Fibroblast of lung (primary cell): ENCODE measurements around the gene HTT. TPM values are rescaled to one million over a fixed set of nuclear protein-coding genes. Genes with fewer than 3 reads are reported as not detected.

ENCODE experiments used
- DNase-seq, 2 donors: peaks; one replicate each; pipeline versions ENCODE4 v3.0.0 to v3.0.0-alpha.2; 2010; ENCODE audit warnings: low read depth in 2 of 2
- H2AFZ ChIP-seq: 2 replicates; pipeline ENCODE4 v1.5.1; 2012; ENCODE audit warnings: low read length, control low read depth, inconsistent platforms
- H3K27ac ChIP-seq: 2 replicates; pipeline ENCODE4 v1.5.1; 2011; ENCODE audit warnings: low read length, control low read depth; ENCODE audit not compliant: insufficient read depth
- H3K27me3 ChIP-seq: 2 replicates; pipeline ENCODE4 v1.5.1; 2011; ENCODE audit warnings: mild to moderate bottlenecking, low read length; ENCODE audit not compliant: control insufficient read depth, insufficient read depth
- H3K36me3 ChIP-seq: 2 replicates; pipeline ENCODE4 v1.5.1; 2011; ENCODE audit warnings: low read length; ENCODE audit not compliant: control insufficient read depth, insufficient read depth
- H3K4me1 ChIP-seq: 2 replicates; pipeline ENCODE4 v1.5.1; 2011; ENCODE audit warnings: low read length; ENCODE audit not compliant: control insufficient read depth, insufficient read depth; ENCODE audit errors: extremely low read depth
- H3K4me2 ChIP-seq: 2 replicates; pipeline ENCODE4 v1.5.1; 2011; ENCODE audit warnings: low read length, control low read depth; ENCODE audit not compliant: insufficient read depth; ENCODE audit errors: extremely low read depth
- H3K4me3 ChIP-seq, 4 experiments: fragments of 200-600 bp in 1 of 4; sonication (generic) in 1 of 4; replicated peaks in 1 of 4; 2 replicates each; pipeline ENCODE4 v1.5.1; 2011 to 2016; ENCODE audit warnings: low read length in 4 of 4, low read depth in 3 of 4, mild to moderate bottlenecking in 3 of 4, control low read depth in 2 of 4, inconsistent platforms in 1 of 4, mixed read lengths in 1 of 4; ENCODE audit not compliant: insufficient read depth in 1 of 4; ENCODE audit errors: control extremely low read depth in 1 of 4
- H3K79me2 ChIP-seq: 2 replicates; pipeline ENCODE4 v1.5.1; 2012; ENCODE audit warnings: mild to moderate bottlenecking, low read length, inconsistent platforms; ENCODE audit not compliant: control insufficient read depth, insufficient read depth
- H3K9ac ChIP-seq: 2 replicates; pipeline ENCODE4 v1.5.1; 2011; ENCODE audit warnings: mild to moderate bottlenecking, low read length, control low read depth; ENCODE audit not compliant: insufficient read depth
- H3K9me3 ChIP-seq: 2 replicates; pipeline ENCODE4 v1.5.1; 2012; ENCODE audit warnings: low read depth, low read length; ENCODE audit not compliant: control insufficient read depth, insufficient read depth
- H4K20me1 ChIP-seq: 2 replicates; pipeline ENCODE4 v1.5.1; 2011; ENCODE audit warnings: low read length; ENCODE audit not compliant: control insufficient read depth, insufficient read depth; ENCODE audit errors: extremely low read depth
- EZH2 ChIP-seq: IDR thresholded peaks from 2 replicates; pipeline ENCODE4 v1.5.1; 2012; ENCODE audit warnings: low read length, control low read depth, mild to moderate bottlenecking; ENCODE audit errors: missing control alignments
- polyA plus RNA-seq, 2 donors: library from polyadenylated mRNA; depleted of rRNA in 1 of 2; stranded (reverse) in 1 of 2; unstranded in 1 of 2; fragments of >200 nt; gene quantifications; 2 replicates each; pipeline ENCODE4 v1.2.1, GENCODE V29; 2011 to 2012; ENCODE audit warnings: missing spikeins in 1 of 2
- total RNA-seq: library from RNA; depleted of rRNA; stranded (reverse); fragments of >200 nt; gene quantifications from 2 replicates; pipeline ENCODE4 v1.2.1, GENCODE V29; 2014
- TF ChIP-seq, protein P1 (sequence below), 2 donors: IDR thresholded peaks in 1 of 2; conservative IDR thresholded peaks in 1 of 2; 1 replicate in 1 of 2; 2 replicates in 1 of 2; pipeline ENCODE4 v1.5.1; 2011 to 2012; ENCODE audit warnings: low read length in 2 of 2, control low read depth in 1 of 2, inconsistent platforms in 1 of 2, low read depth in 1 of 2, mild to moderate bottlenecking in 1 of 2

HTT gene
- total and polyA plus RNA-seq, 2 donors (not counting 1 experiment from before 2014, with no cell fraction given): 13.2 to 41.8 TPM

GRCh38 chr4:3106339-3107186, 32.1 kb downstream of the HTT start:
- Histone ChIP-seq H3K4me2 (no peak overlapping the region), H3K27ac (peak overlapping the region; percentile 62), H3K4me1 (peaks cover 9% of the 10 kb centered on the region), H3K27me3 (no peaks in the 10 kb centered on the region), H2AFZ (no peak overlapping the region), H3K4me3 (no peak overlapping the region), H4K20me1 (no peaks in the 10 kb centered on the region), H3K9ac (no peak overlapping the region), H3K79me2 (no peaks in the 10 kb centered on the region), H3K36me3 (peaks cover 1% of the 10 kb centered on the region), H3K9me3 (no peaks in the 10 kb centered on the region)
- TF ChIP-seq, protein P1, sequence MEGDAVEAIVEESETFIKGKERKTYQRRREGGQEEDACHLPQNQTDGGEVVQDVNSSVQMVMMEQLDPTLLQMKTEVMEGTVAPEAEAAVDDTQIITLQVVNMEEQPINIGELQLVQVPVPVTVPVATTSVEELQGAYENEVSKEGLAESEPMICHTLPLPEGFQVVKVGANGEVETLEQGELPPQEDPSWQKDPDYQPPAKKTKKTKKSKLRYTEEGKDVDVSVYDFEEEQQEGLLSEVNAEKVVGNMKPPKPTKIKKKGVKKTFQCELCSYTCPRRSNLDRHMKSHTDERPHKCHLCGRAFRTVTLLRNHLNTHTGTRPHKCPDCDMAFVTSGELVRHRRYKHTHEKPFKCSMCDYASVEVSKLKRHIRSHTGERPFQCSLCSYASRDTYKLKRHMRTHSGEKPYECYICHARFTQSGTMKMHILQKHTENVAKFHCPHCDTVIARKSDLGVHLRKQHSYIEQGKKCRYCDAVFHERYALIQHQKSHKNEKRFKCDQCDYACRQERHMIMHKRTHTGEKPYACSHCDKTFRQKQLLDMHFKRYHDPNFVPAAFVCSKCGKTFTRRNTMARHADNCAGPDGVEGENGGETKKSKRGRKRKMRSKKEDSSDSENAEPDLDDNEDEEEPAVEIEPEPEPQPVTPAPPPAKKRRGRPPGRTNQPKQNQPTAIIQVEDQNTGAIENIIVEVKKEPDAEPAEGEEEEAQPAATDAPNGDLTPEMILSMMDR (conservative IDR thresholded peaks at IDR 0.05 in 1 of 2, IDR thresholded peaks at IDR 0.05 in 1 of 2; ENCODE audit: low read depth in 1 of 2, low read length in 2 of 2): peak; percentile 94 to 96
- TF ChIP-seq EZH2: no peak
- peak; percentile 84 to 88 for DNase-seq

- no peaks in the 10 kb centered on the region for H4K20me1 ChIP-seq
- H3K27me3 ChIP-seq: no peaks in the 10 kb centered on the region
- no peak overlapping the region for H3K9ac ChIP-seq
- H2AFZ ChIP-seq: no peak overlapping the region
- DNase-seq: no peak
- H3K4me3 ChIP-seq: no peak overlapping the region
- no peaks in the 10 kb centered on the region for H3K79me2 ChIP-seq
- no peaks in the 10 kb centered on the region for H3K9me3 ChIP-seq
- H3K4me2 ChIP-seq: no peak overlapping the region
- H3K4me1 ChIP-seq: peaks cover 12% of the 10 kb centered on the region
- peak overlapping the region; percentile 62 for H3K27ac ChIP-seq
- no peak for TF ChIP-seq EZH2
- TF ChIP-seq, protein P1 (conservative IDR thresholded peaks at IDR 0.05 in 1 of 2, IDR thresholded peaks at IDR 0.05 in 1 of 2; ENCODE audit: low read depth in 1 of 2, low read length in 2 of 2): no peak
- peaks cover 1% of the 10 kb centered on the region for H3K36me3 ChIP-seq
Measured at GRCh38 chr4:3107271-3107670, 32.8 kb downstream of the HTT start.

- Histone ChIP-seq H3K4me3 (no peak overlapping the region), H3K4me2 (no peak overlapping the region), H3K4me1 (peaks cover 12% of the 10 kb centered on the region), H3K36me3 (peaks cover 3% of the 10 kb centered on the region), H3K79me2 (no peaks in the 10 kb centered on the region), H4K20me1 (no peaks in the 10 kb centered on the region), H3K27ac (peak overlapping the region; percentile 62), H3K27me3 (no peaks in the 10 kb centered on the region), H2AFZ (no peak overlapping the region), H3K9ac (no peak overlapping the region), H3K9me3 (no peaks in the 10 kb centered on the region)
- TF ChIP-seq, protein P1 (conservative IDR thresholded peaks at IDR 0.05 in 1 of 2, IDR thresholded peaks at IDR 0.05 in 1 of 2; ENCODE audit: low read depth in 1 of 2, low read length in 2 of 2): no peak
- TF ChIP-seq EZH2: no peak
- DNase-seq: no peak
Measured at GRCh38 chr4:3107691-3108121, 33.2 kb downstream of the HTT start.
